Measurements from ENCODE around the gene AMH. TPM values are rescaled to one million over a fixed set of nuclear protein-coding genes. Genes with fewer than 3 reads are reported as not detected.

AMH gene
- total RNA-seq, 2 experiments from 2014 or later, result 3.3 to 3.5 TPM

- no peak for TF ChIP-seq CTCF (IDR thresholded peaks at IDR 0.05)
- ChIA-PET POLR2A (no interaction called here), CTCF (no interaction called here)
- H3K4me1 Mint-ChIP-seq (ENCODE audit: low read depth), result peaks cover 12% of the 10 kb centered on the region
- Histone ChIP-seq H3K4me3 (ENCODE audit: low read length) (no peak overlapping the region), H3K4me1 (ENCODE audit: insufficient read depth, low read length) (peaks cover 34% of the 10 kb centered on the region), H3K9me3 (ENCODE audit: control insufficient read depth in 1 of 2, insufficient read depth in 1 of 2, low read length in 2 of 2) (no peaks in the 10 kb centered on the region), H3K27ac (ENCODE audit: low read depth in 1 of 2, low read length in 2 of 2) (no peak overlapping the region), H3K27me3 (ENCODE audit: control insufficient read depth in 1 of 2, insufficient read depth in 2 of 2, low read length in 2 of 2) (no peaks in the 10 kb centered on the region), H3K36me3 (ENCODE audit: insufficient read depth, low read length) (peaks cover 49% of the 10 kb centered on the region)
- peak overlapping the region; percentile 30 for H3K27ac Mint-ChIP-seq
- H3K27me3 Mint-ChIP-seq, result no peaks in the 10 kb centered on the region
- peak overlapping the region; percentile 45 for H3K4me3 Mint-ChIP-seq
- peaks cover 23% of the 10 kb centered on the region for H3K36me3 Mint-ChIP-seq (ENCODE audit: low read depth)
- intact Hi-C loops (cut with DNase I, micrococcal nuclease), result loop anchor here (10.0 kb wide), 2 partner anchors 216 to 384 kb away; partner anchors contain the start of gene BTBD2 (in 1 of the 2)
- H3K9me3 Mint-ChIP-seq, result no peaks in the 10 kb centered on the region
- no peak for ATAC-seq (ENCODE audit: poor library complexity)
- no peak for DNase-seq
Observed at GRCh38 chr19:2230807-2231533, 18.2 kb upstream of the AMH start.

GRCh38 chr19:2231621-2232221, 17.4 kb upstream of the AMH start:
- CTCF ChIA-PET, result no interaction called here
- peaks cover 19% of the 10 kb centered on the region for H3K4me1 Mint-ChIP-seq (ENCODE audit: low read depth)
- POLR2A ChIA-PET, result no interaction called here

More at GRCh38 chr19:2231621-2232221, 17.4 kb upstream of the AMH start:
- Histone ChIP-seq H3K4me1 (ENCODE audit: insufficient read depth, low read length) (peaks cover 37% of the 10 kb centered on the region), H3K36me3 (ENCODE audit: insufficient read depth, low read length) (peaks cover 44% of the 10 kb centered on the region), H3K27ac (ENCODE audit: low read depth in 1 of 2, low read length in 2 of 2) (no peak overlapping the region), H3K4me3 (ENCODE audit: low read length) (no peak overlapping the region), H3K9me3 (ENCODE audit: control insufficient read depth in 1 of 2, insufficient read depth in 1 of 2, low read length in 2 of 2) (no peaks in the 10 kb centered on the region), H3K27me3 (ENCODE audit: control insufficient read depth in 1 of 2, insufficient read depth in 2 of 2, low read length in 2 of 2) (no peaks in the 10 kb centered on the region)
- Mint-ChIP-seq H3K9me3 (no peaks in the 10 kb centered on the region), H3K36me3 (ENCODE audit: low read depth) (peaks cover 30% of the 10 kb centered on the region), H3K27me3 (peaks cover 4% of the 10 kb centered on the region), H3K4me3 (no peak overlapping the region), H3K27ac (peak overlapping the region; percentile 30)
- ATAC-seq (ENCODE audit: poor library complexity), result no peak
- intact Hi-C loops (cut with DNase I, micrococcal nuclease), result loop anchor here (10.0 kb wide), 2 partner anchors 217 to 383 kb away; partner anchors contain the start of gene BTBD2 (in 1 of the 2)
- no peak for TF ChIP-seq CTCF (IDR thresholded peaks at IDR 0.05)
- DNase-seq, result no peak

Data from CD4-positive, alpha-beta T cell (primary cell).